K562 (cell line): ENCODE measurements around the gene KLF18. TPM values are rescaled to one million over a fixed set of nuclear protein-coding genes. Genes with fewer than 3 reads are reported as not detected.

Experiments
- ATAC-seq: fragments of 200-7000 bp; cut with Tn5 transposase; 3 replicates; pipeline ENCODE4 v1.9.1; 2020; ENCODE audit warnings: moderate library complexity
- BruUV-seq: library from RNA; stranded (reverse); fragments of 400-500 nt; replicated peaks from 2 replicates; lab custom pipeline; 2021; lab: Mats Ljungman, UMichigan
- CTCF ChIA-PET: fragments of 300-600 bp; formaldehyde crosslinking; extraction: SDS; loops from one replicate; lab custom pipeline; 2021; ENCODE audit warnings: low intra/inter-chr PET ratio; lab: Yijun Ruan, JAX
- POLR2A ChIA-PET: fragments of 300-600, 350-650 bp; sonication (Branson Sonifier 250); formaldehyde crosslinking; extraction: SDS; loops from one replicate; lab custom pipeline; 2021; ENCODE audit warnings: antibody characterized with exemption, inconsistent platforms; lab: Yijun Ruan, JAX
- DNase-seq, 4 experiments: peaks; one replicate each; pipeline versions ENCODE4 v3.0.0 to v3.0.0-alpha.2; 2011 to 2018; ENCODE audit warnings: low spot score in 3 of 4, mixed read lengths in 3 of 4; ENCODE audit errors: extremely low read depth in 1 of 4
- FAIRE-seq: peaks from 2 replicates; lab custom pipeline; 2011; peaks lifted over from hg19 to GRCh38; lab: Jason Lieb, UNC
- H2AFZ ChIP-seq: 2 replicates; pipeline ENCODE4 v1.6.0; 2011; ENCODE audit warnings: low read depth, low read length, control low read depth, inconsistent platforms
- H3K27ac ChIP-seq: fragments of 200-600 bp; 3 replicates; pipeline ENCODE4 v1.8.0; 2011; ENCODE audit warnings: low read depth, mild to moderate bottlenecking, control low read depth, inconsistent platforms, low read length, moderate library complexity, mixed read lengths; ENCODE audit errors: extremely low read depth
- H3K27me3 ChIP-seq, 2 experiments: fragments of 300-600 bp in 1 of 2; 2 replicates in 1 of 2; 3 replicates in 1 of 2; pipeline versions ENCODE4 v1.6.0 to v1.8.0; 2011; ENCODE audit warnings: inconsistent platforms in 2 of 2, low read length in 2 of 2, mild to moderate bottlenecking in 1 of 2, mixed read lengths in 1 of 2, moderate library complexity in 1 of 2; ENCODE audit not compliant: control insufficient read depth in 2 of 2, insufficient read depth in 2 of 2
- H3K36me3 ChIP-seq: fragments of 300-600 bp; 3 replicates; pipeline ENCODE4 v1.8.0; 2011; ENCODE audit warnings: mild to moderate bottlenecking, low read length, inconsistent platforms; ENCODE audit not compliant: control insufficient read depth, insufficient read depth
- H3K4me1 ChIP-seq, 2 experiments: fragments of 200-600 bp in 1 of 2; replicated peaks in 1 of 2; 2 replicates in 1 of 2; 3 replicates in 1 of 2; pipeline versions ENCODE4 v1.5.1 to v1.8.0; 2011; ENCODE audit warnings: inconsistent platforms in 2 of 2, low read length in 2 of 2, mild to moderate bottlenecking in 1 of 2, mixed read lengths in 1 of 2, moderate library complexity in 1 of 2; ENCODE audit not compliant: control insufficient read depth in 2 of 2, insufficient read depth in 2 of 2
- H3K4me2 ChIP-seq: 2 replicates; pipeline ENCODE4 v1.6.1; 2011; ENCODE audit warnings: low read length, control low read depth, inconsistent platforms, mixed read lengths; ENCODE audit not compliant: insufficient read depth
- H3K4me3 ChIP-seq: fragments of 200-600 bp; sonication (generic), shearing (Covaris generic); 2 replicates; pipeline ENCODE4 v1.5.1; 2016; ENCODE audit warnings: control low read depth, inconsistent platforms
- H3K79me2 ChIP-seq: fragments of 200-600 bp; 3 replicates; pipeline ENCODE4 v1.8.0; 2011; ENCODE audit warnings: low read length, inconsistent platforms; ENCODE audit not compliant: control insufficient read depth, insufficient read depth
- H3K9ac ChIP-seq, 2 experiments: 2 replicates each; pipeline versions ENCODE4 v1.6.0 to v1.6.1; 2011; ENCODE audit warnings: low read depth in 2 of 2, low read length in 2 of 2, control low read depth in 1 of 2, inconsistent platforms in 1 of 2, mild to moderate bottlenecking in 1 of 2, mixed read lengths in 1 of 2; ENCODE audit not compliant: insufficient read depth in 1 of 2
- H3K9me1 ChIP-seq: one replicate; pipeline ENCODE4 v1.6.0; 2011; ENCODE audit warnings: inconsistent platforms, mild to moderate bottlenecking, low read length, moderate library complexity; ENCODE audit not compliant: control insufficient read depth, insufficient read depth
- H3K9me3 ChIP-seq: replicated peaks from 2 replicates; pipeline ENCODE4 v1.5.1; 2011; ENCODE audit warnings: low read depth, low read length, inconsistent platforms; ENCODE audit not compliant: control insufficient read depth, insufficient read depth
- H4K20me1 ChIP-seq: replicated peaks from 2 replicates; pipeline ENCODE4 v1.6.1; 2011; ENCODE audit warnings: low read length, inconsistent platforms, mixed read lengths; ENCODE audit not compliant: control insufficient read depth, insufficient read depth
- MTA3 ChIP-seq: fragments of 450-650 bp; formaldehyde crosslinking; IDR thresholded peaks from 2 replicates; pipeline ENCODE4 v1.6.1; 2017; ENCODE audit warnings: mild to moderate bottlenecking, borderline replicate concordance
- NR2C1 ChIP-seq, 2 experiments: fragments of 450-650 bp; IDR thresholded peaks; 2 replicates each; pipeline ENCODE4 v1.6.1; 2017; ENCODE audit warnings: mild to moderate bottlenecking in 2 of 2, antibody characterized with exemption in 1 of 2, inconsistent platforms in 1 of 2, missing compliant biosample characterization in 1 of 2, missing genetic modification characterization in 1 of 2
- RBM15 ChIP-seq: fragments of 200-400 bp; formaldehyde crosslinking; IDR thresholded peaks from 2 replicates; pipeline ENCODE4 v1.6.1; 2018; ENCODE audit warnings: mild to moderate bottlenecking, low read length, moderate library complexity; ENCODE audit not compliant: insufficient read depth
- SAFB ChIP-seq: fragments of 200-400 bp; formaldehyde crosslinking; IDR thresholded peaks from 2 replicates; pipeline ENCODE4 v1.6.1; 2017; ENCODE audit warnings: low read depth, low read length, borderline replicate concordance
- TAF7 ChIP-seq: fragments of 450-650 bp; IDR thresholded peaks from 2 replicates; pipeline ENCODE4 v1.6.1; 2016; ENCODE audit warnings: missing genetic modification characterization, missing compliant biosample characterization
- WHSC1 ChIP-seq: IDR thresholded peaks from one replicate; pipeline ENCODE4 v1.6.1; 2012; ENCODE audit warnings: low read length, control low read depth, inconsistent platforms
- ZNF41 ChIP-seq: fragments of 250-450 bp; sonication (Bioruptor Pico); conservative IDR thresholded peaks from 2 replicates; pipeline ENCODE4 v1.4.0; 2020; ENCODE audit warnings: mild to moderate bottlenecking
- WGBS: fragments of 100-300 bp; shearing (Covaris generic); methylation state at CpG from one replicate; pipeline ENCODE4 v1.1.6; 2016; ENCODE audit warnings: low coverage, mixed read lengths; ENCODE audit not compliant: insufficient coverage; ENCODE audit errors: missing lambda C conversion rate; 5-methylcytosine and 5-hydroxymethylcytosine counted together
- in situ Hi-C: fragments of 300-500 bp; cut with MboI; formaldehyde crosslinking; loops from 4 replicates; pipeline ENCODE4 v1.15.0; 2018; ENCODE audit warnings: inconsistent platforms, mixed read lengths
- intact Hi-C: fragments of 100-400 bp; cut with micrococcal nuclease; formaldehyde crosslinking; loops from 2 replicates; pipeline ENCODE4 v1.14.2; 2022
- polyA plus RNA-seq, 8 experiments: library from polyadenylated mRNA; depleted of rRNA in 4 of 8; stranded (reverse) in 5 of 8; unstranded in 3 of 8; fragments of >200 nt; fragmentation: Nextera tagmentation in 2 of 8; fragmentation: Illumina TruSeq in 1 of 8; extraction: Ambion mirVana in 2 of 8; extraction: Trizol in 1 of 8; gene quantifications; 2 replicates each; pipeline versions ENCODE4 v1.2.1 to v1.2.3, GENCODE V29; 2011 to 2014; ENCODE audit warnings: inconsistent platforms in 1 of 8, missing spikeins in 1 of 8
- total RNA-seq, 7 experiments: library from RNA; depleted of rRNA in 6 of 7; stranded (reverse); fragments of >200 nt in 6 of 7; fragmentation: Illumina TruSeq in 2 of 7; extraction: Trizol in 2 of 7; gene quantifications; 2 replicates each; pipeline versions ENCODE4 v1.2.1 to v1.2.3, GENCODE V29; 2011 to 2021; ENCODE audit warnings: low replicate concordance in 1 of 7
- TF ChIP-seq, protein P1 (sequence below): IDR thresholded peaks from 2 replicates; pipeline ENCODE4 v1.6.1; 2011; ENCODE audit warnings: borderline replicate concordance, low read depth, mild to moderate bottlenecking, moderate library complexity, low read length; ENCODE audit not compliant: insufficient read depth, poor library complexity, severe bottlenecking

Gene KLF18
- total and polyA plus RNA-seq, 9 of the 15 experiments (the other 6 are each of a cell fraction or from before 2014, with no cell fraction given) = not detected

GRCh38 chr1:44131411-44131810 is 10.0 kb downstream of the KLF18 start (continued):
- TF ChIP-seq SAFB (no peak), NR2C1 (IDR thresholded peaks at IDR 0.05) (no peak), NR2C1 (tag; IDR thresholded peaks at IDR 0.05) (no peak), RBM15 (no peak)
- TF ChIP-seq, protein P1, sequence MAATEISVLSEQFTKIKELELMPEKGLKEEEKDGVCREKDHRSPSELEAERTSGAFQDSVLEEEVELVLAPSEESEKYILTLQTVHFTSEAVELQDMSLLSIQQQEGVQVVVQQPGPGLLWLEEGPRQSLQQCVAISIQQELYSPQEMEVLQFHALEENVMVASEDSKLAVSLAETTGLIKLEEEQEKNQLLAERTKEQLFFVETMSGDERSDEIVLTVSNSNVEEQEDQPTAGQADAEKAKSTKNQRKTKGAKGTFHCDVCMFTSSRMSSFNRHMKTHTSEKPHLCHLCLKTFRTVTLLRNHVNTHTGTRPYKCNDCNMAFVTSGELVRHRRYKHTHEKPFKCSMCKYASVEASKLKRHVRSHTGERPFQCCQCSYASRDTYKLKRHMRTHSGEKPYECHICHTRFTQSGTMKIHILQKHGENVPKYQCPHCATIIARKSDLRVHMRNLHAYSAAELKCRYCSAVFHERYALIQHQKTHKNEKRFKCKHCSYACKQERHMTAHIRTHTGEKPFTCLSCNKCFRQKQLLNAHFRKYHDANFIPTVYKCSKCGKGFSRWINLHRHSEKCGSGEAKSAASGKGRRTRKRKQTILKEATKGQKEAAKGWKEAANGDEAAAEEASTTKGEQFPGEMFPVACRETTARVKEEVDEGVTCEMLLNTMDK = no peak
- TF ChIP-seq, all 486 proteins: peak for 0

- intact Hi-C loops = no loop called here
- no peak for TF ChIP-seq TAF7
- no peak for TF ChIP-seq MTA3
- TF ChIP-seq WHSC1 = no peak
- no peak for TF ChIP-seq ZNF41 (CRISPR knock-in tag)
These were observed 11.6 kb downstream of the KLF18 start for GRCh38 chr1:44129616-44130500.

More at GRCh38 chr1:44129616-44130500, 11.6 kb downstream of the KLF18 start:
- Histone ChIP-seq H4K20me1 (no peaks in the 10 kb centered on the region; the same call in 1 of the 2 replicates), H3K9me3 (no peaks in the 10 kb centered on the region), H3K4me3 (no peak overlapping the region), H3K9ac (no peak overlapping the region), H3K4me1 (no peaks in the 10 kb centered on the region; a peak in 1 of 5 replicates), H3K79me2 (no peaks in the 10 kb centered on the region), H3K27ac (no peak overlapping the region), H3K36me3 (no peaks in the 10 kb centered on the region), H3K4me2 (no peak overlapping the region), H3K27me3 (peaks cover 46 to 66% of the 10 kb centered on the region in 2 experiments), H3K9me1 (no peaks in the 10 kb centered on the region), H2AFZ (no peak overlapping the region)
- in situ Hi-C loops = no loop called here
- FAIRE-seq (no peak), DNase-seq (no peak), ATAC-seq (no peak)
- no TSS peak for BruUV-seq
- ChIA-PET CTCF (no interaction called here), POLR2A (interaction anchor here (0.6 to 0.7 kb wide), 4 partner anchors 25 to 1997 kb away, joined by 3 to 4 read pairs (median 3); no protein-coding TSS in a partner anchor)
- 13% methylated on average over 16 of the region's 16 CpGs for whole genome bisulfite sequencing
